Measurements from ENCODE around the gene INSR. TPM values are rescaled to one million over a fixed set of nuclear protein-coding genes. Genes with fewer than 3 reads are reported as not detected.

Gene INSR
- total and polyA plus RNA-seq, 2 of the 8 experiments (the other 6 are each of a cell fraction or from before 2014, with no cell fraction given), result 13.1 to 48.7 TPM

- CTCF ChIA-PET (ENCODE audit: partially characterized antibody), result no interaction called here
Observed at GRCh38 chr19:7250951-7251350, 43.3 kb downstream of the INSR start.

More at GRCh38 chr19:7250951-7251350, 43.3 kb downstream of the INSR start:
- H3K4me1 ChIP-seq (replicated peaks in 1 of 4; ENCODE audit: control insufficient read depth in 3 of 4, insufficient read depth in 4 of 4, low read length in 3 of 4), result peaks cover 0 to 6% (median 3%) of the 10 kb centered on the region in 4 experiments; a peak in 2 of 7 replicates
- H3K79me1 ChIP-seq (ENCODE audit: low read depth, low read length), result peaks cover 4% of the 10 kb centered on the region
- no peak overlapping the region for H3K4me3 ChIP-seq (ENCODE audit: extremely low read depth in 1 of 4, insufficient read depth in 2 of 4, low read depth in 3 of 4, low read length in 4 of 4)
- TF ChIP-seq RAD21 (IDR thresholded peaks at IDR 0.05 in 1 of 2, conservative IDR thresholded peaks at IDR 0.05 in 1 of 2; ENCODE audit: low read depth in 2 of 2, low read length in 2 of 2) (no peak), NRF1 (IDR thresholded peaks at IDR 0.05; ENCODE audit: low read depth, low read length) (no peak), TEAD4 (IDR thresholded peaks at IDR 0.05; ENCODE audit: low read depth, low read length) (no peak), RBBP5 (IDR thresholded peaks at IDR 0.05; ENCODE audit: borderline replicate concordance, low read depth, low read length) (no peak), BRCA1 (IDR thresholded peaks at IDR 0.05; ENCODE audit: low read depth, low read length) (no peak)
- H3K79me2 ChIP-seq (ENCODE audit: control insufficient read depth in 1 of 2, insufficient read depth in 2 of 2, low read length in 2 of 2), result peaks cover 0 to 26% of the 10 kb centered on the region in 2 experiments; a peak in 2 of 4 replicates
- H2AK5ac ChIP-seq (ENCODE audit: low read depth, low read length), result no peak overlapping the region
- no peak for FAIRE-seq
- no peak overlapping the region for H3K23ac ChIP-seq (ENCODE audit: insufficient read length)
- no peak overlapping the region for H3K27ac ChIP-seq (ENCODE audit: low read depth, low read length)
- H3K18ac ChIP-seq (ENCODE audit: extremely low read depth, low read length), result no peak overlapping the region
- no peak overlapping the region for H4K91ac ChIP-seq (replicated peaks; ENCODE audit: insufficient read length, low read length)
- no peak overlapping the region for H4K8ac ChIP-seq (ENCODE audit: extremely low read depth, insufficient read depth, low read length)
- no peaks in the 10 kb centered on the region for H3K23me2 ChIP-seq (ENCODE audit: low read depth, low read length)
- H3K9ac ChIP-seq (replicated peaks in 1 of 4; ENCODE audit: extremely low read depth in 1 of 4, low read depth in 3 of 4, low read length in 3 of 4), result no peak overlapping the region
- peaks cover 7 to 10% of the 10 kb centered on the region in 2 experiments; a peak in 2 of 4 replicates for H3K9me3 ChIP-seq (ENCODE audit: insufficient read depth in 2 of 2, low read depth in 1 of 2, low read length in 1 of 2)
- H2BK120ac ChIP-seq (replicated peaks; ENCODE audit: low read depth, low read length), result no peak overlapping the region
- H3K14ac ChIP-seq (ENCODE audit: insufficient read length), result no peak overlapping the region
- H2BK5ac ChIP-seq (ENCODE audit: low read depth, low read length), result no peak overlapping the region
- 85% methylated on average over 4 of the region's 4 CpGs; no CpG with 5 or more reads in 1 of the 2 experiments for WGBS, 2 experiments (ENCODE audit: extremely low coverage in 1 of 2, insufficient coverage in 1 of 2, insufficient read length in 1 of 2, insufficient replicate concordance in 2 of 2, low coverage in 1 of 2, low lambda C conversion rate in 2 of 2, missing lambda C conversion rate in 1 of 2)
- no peak overlapping the region for H2AFZ ChIP-seq (ENCODE audit: low read length)
- H3K4ac ChIP-seq (replicated peaks; ENCODE audit: insufficient read length, low read depth, low read length), result no peak overlapping the region
- no peak overlapping the region for H3K56ac ChIP-seq (replicated peaks; ENCODE audit: insufficient read length, low read depth, low read length)
- no peak overlapping the region for H2BK20ac ChIP-seq (ENCODE audit: low read length)
- H2BK12ac ChIP-seq (ENCODE audit: low read depth, low read length), result no peak overlapping the region
- no peak overlapping the region for H2BK15ac ChIP-seq (ENCODE audit: low read length)
- peaks cover 0 to 1% of the 10 kb centered on the region in 2 experiments for H4K20me1 ChIP-seq (replicated peaks in 1 of 2; ENCODE audit: control insufficient read depth in 1 of 2, insufficient read depth in 2 of 2, low read length in 2 of 2)
- POLR2A ChIA-PET (ENCODE audit: partially characterized antibody), result interaction anchor here (0.6 kb wide), 1 partner anchor 14 kb away, joined by 3 read pairs; no protein-coding TSS in a partner anchor
- no peak overlapping the region for H4K5ac ChIP-seq (ENCODE audit: insufficient read length, low read depth, low read length)
- H3K36me3 ChIP-seq (ENCODE audit: control insufficient read depth in 2 of 4, insufficient read depth in 4 of 4, low read length in 3 of 4), result peaks cover 0 to 5% (median 0%) of the 10 kb centered on the region in 4 experiments; a peak in 1 of 8 replicates
- H3K27me3 ChIP-seq (replicated peaks in 1 of 4; ENCODE audit: control insufficient read depth in 3 of 4, extremely low read depth in 1 of 4, insufficient read depth in 3 of 4, low read length in 3 of 4), result no peaks in the 10 kb centered on the region
- no peak overlapping the region for H3K4me2 ChIP-seq (ENCODE audit: insufficient read depth in 1 of 2, low read depth in 2 of 2, low read length in 2 of 2)
- DNase-seq (ENCODE audit: low read depth in 1 of 2, low spot score in 2 of 2), result no peak

Measured in H1 (cell line).